ENCODE measurements around the gene RGN. TPM values are rescaled to one million over a fixed set of nuclear protein-coding genes. Genes with fewer than 3 reads are reported as not detected.
"Not testable (repeated sequence)": the region's sequence is repeated elsewhere in the genome, so short reads cannot be mapped to it uniquely, and the experiment has no call there.

Gene RGN
- total RNA-seq, 1 donor from 2014 or later, result 8.0 TPM

GRCh38 chrX:47098338-47099094 lies 20.3 kb downstream of the RGN start:
- Mint-ChIP-seq H3K27me3 (no peaks in the 10 kb centered on the region), H3K36me3 (ENCODE audit: insufficient read depth) (peaks cover 11% of the 10 kb centered on the region), H3K9me3 (ENCODE audit: low read depth) (peaks cover 17% of the 10 kb centered on the region), H3K27ac (no peak overlapping the region), H3K4me3 (ENCODE audit: low read depth) (no peak overlapping the region), H3K4me1 (ENCODE audit: low read depth) (no peaks in the 10 kb centered on the region)
- DNase-seq (ENCODE audit: low spot score, unreplicated experiment), result no peak
- TF ChIP-seq, protein P1, sequence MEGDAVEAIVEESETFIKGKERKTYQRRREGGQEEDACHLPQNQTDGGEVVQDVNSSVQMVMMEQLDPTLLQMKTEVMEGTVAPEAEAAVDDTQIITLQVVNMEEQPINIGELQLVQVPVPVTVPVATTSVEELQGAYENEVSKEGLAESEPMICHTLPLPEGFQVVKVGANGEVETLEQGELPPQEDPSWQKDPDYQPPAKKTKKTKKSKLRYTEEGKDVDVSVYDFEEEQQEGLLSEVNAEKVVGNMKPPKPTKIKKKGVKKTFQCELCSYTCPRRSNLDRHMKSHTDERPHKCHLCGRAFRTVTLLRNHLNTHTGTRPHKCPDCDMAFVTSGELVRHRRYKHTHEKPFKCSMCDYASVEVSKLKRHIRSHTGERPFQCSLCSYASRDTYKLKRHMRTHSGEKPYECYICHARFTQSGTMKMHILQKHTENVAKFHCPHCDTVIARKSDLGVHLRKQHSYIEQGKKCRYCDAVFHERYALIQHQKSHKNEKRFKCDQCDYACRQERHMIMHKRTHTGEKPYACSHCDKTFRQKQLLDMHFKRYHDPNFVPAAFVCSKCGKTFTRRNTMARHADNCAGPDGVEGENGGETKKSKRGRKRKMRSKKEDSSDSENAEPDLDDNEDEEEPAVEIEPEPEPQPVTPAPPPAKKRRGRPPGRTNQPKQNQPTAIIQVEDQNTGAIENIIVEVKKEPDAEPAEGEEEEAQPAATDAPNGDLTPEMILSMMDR (IDR thresholded peaks at IDR 0.05; ENCODE audit: unreplicated experiment), result no peak

GRCh38 chrX:47101206-47101605 lies 23.0 kb downstream of the RGN start:
- H3K4me3 Mint-ChIP-seq (ENCODE audit: low read depth), result no peak overlapping the region
- TF ChIP-seq, protein P1 (IDR thresholded peaks at IDR 0.05; ENCODE audit: unreplicated experiment), result no peak
- no peak overlapping the region for H3K27ac Mint-ChIP-seq
- H3K27me3 Mint-ChIP-seq, result no peaks in the 10 kb centered on the region
- no peaks in the 10 kb centered on the region for H3K4me1 Mint-ChIP-seq (ENCODE audit: low read depth)
- peaks cover 20% of the 10 kb centered on the region for H3K9me3 Mint-ChIP-seq (ENCODE audit: low read depth)
- no peak for DNase-seq (ENCODE audit: low spot score, unreplicated experiment)
- H3K36me3 Mint-ChIP-seq (ENCODE audit: insufficient read depth), result peaks cover 9% of the 10 kb centered on the region

GRCh38 chrX:47110936-47111615 lies 32.8 kb downstream of the RGN start:
- H3K9me3 Mint-ChIP-seq (ENCODE audit: low read depth), result peaks cover 19% of the 10 kb centered on the region
- not testable (repeated sequence) for H3K27me3 Mint-ChIP-seq; H3K4me1 Mint-ChIP-seq (ENCODE audit: low read depth); H3K4me3 Mint-ChIP-seq (ENCODE audit: low read depth); H3K36me3 Mint-ChIP-seq (ENCODE audit: insufficient read depth); H3K27ac Mint-ChIP-seq; DNase-seq (ENCODE audit: low spot score, unreplicated experiment)

- Mint-ChIP-seq H3K36me3 (ENCODE audit: insufficient read depth) (peaks cover 5% of the 10 kb centered on the region), H3K4me1 (ENCODE audit: low read depth) (no peaks in the 10 kb centered on the region), H3K9me3 (ENCODE audit: low read depth) (peaks cover 24% of the 10 kb centered on the region), H3K27me3 (no peaks in the 10 kb centered on the region), H3K27ac (no peak overlapping the region), H3K4me3 (ENCODE audit: low read depth) (no peak overlapping the region)
- TF ChIP-seq, protein P1 (IDR thresholded peaks at IDR 0.05; ENCODE audit: unreplicated experiment), result no peak
- DNase-seq (ENCODE audit: low spot score, unreplicated experiment), result no peak
Measured at GRCh38 chrX:47112316-47112954, 34.2 kb downstream of the RGN start.

GRCh38 chrX:47116551-47117110 lies 38.4 kb downstream of the RGN start:
- H3K4me3 Mint-ChIP-seq (ENCODE audit: low read depth); H3K4me1 Mint-ChIP-seq (ENCODE audit: low read depth); H3K27ac Mint-ChIP-seq; H3K36me3 Mint-ChIP-seq (ENCODE audit: insufficient read depth); H3K27me3 Mint-ChIP-seq; DNase-seq (ENCODE audit: low spot score, unreplicated experiment): not testable (repeated sequence)
- peaks cover 19% of the 10 kb centered on the region for H3K9me3 Mint-ChIP-seq (ENCODE audit: low read depth)

DNA sequence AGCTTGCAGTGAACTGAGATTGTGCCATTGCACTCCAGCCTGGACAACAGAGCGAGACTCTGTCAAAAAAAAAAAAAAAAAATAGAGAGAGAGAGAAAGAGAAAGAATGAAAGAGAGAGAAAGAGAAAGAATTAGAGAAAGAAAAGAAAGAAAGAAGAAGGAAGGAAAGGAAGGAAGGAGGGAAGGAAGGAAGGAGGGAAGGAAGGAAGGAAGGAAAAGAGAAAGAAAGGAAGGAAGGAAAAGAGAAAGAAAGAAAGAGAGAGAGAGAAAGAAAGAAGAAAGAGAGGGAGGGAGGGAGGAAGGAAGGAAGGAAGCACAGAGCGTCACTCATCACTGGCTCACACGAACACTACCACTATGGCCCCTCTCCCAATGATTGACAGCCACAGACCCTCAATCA lies 46.2 kb downstream of the RGN start:
- H3K27me3 Mint-ChIP-seq; H3K36me3 Mint-ChIP-seq (ENCODE audit: insufficient read depth); H3K4me3 Mint-ChIP-seq (ENCODE audit: low read depth); H3K27ac Mint-ChIP-seq; DNase-seq (ENCODE audit: low spot score, unreplicated experiment); H3K4me1 Mint-ChIP-seq (ENCODE audit: low read depth); H3K9me3 Mint-ChIP-seq (ENCODE audit: low read depth): not testable (repeated sequence)
